K562 (cell line): ENCODE results near the gene EBI3. TPM values are rescaled to one million over a fixed set of nuclear protein-coding genes. Genes with fewer than 3 reads are reported as not detected.

ENCODE experiments used
- ARHGAP35 ChIP-seq: fragments of 450-650 bp; IDR thresholded peaks from 2 replicates; pipeline ENCODE4 v1.6.1; 2018; ENCODE audit not compliant: partially characterized antibody
- BRF1 ChIP-seq: IDR thresholded peaks from 3 replicates; pipeline ENCODE4 v1.6.1; 2011; ENCODE audit warnings: borderline replicate concordance, mild to moderate bottlenecking; ENCODE audit not compliant: insufficient read length; ENCODE audit errors: extremely low read depth
- CAMTA2 ChIP-seq: fragments of 250-450 bp; sonication (Bioruptor Pico); conservative IDR thresholded peaks from 2 replicates; pipeline ENCODE4 v1.5.1; 2022
- EWSR1 ChIP-seq: fragments of 450-650 bp; IDR thresholded peaks from 2 replicates; pipeline ENCODE4 v1.6.1; 2018; ENCODE audit warnings: borderline replicate concordance, mild to moderate bottlenecking, low read depth, moderate library complexity; ENCODE audit not compliant: partially characterized antibody
- GTF2F1 ChIP-seq: IDR thresholded peaks from 2 replicates; pipeline ENCODE4 v1.6.1; 2011; ENCODE audit warnings: low read depth, low read length, improper control_type of control experiment
- KHSRP ChIP-seq: fragments of 450-650 bp; IDR thresholded peaks from 2 replicates; pipeline ENCODE4 v1.6.1; 2017
- MLLT1 ChIP-seq, 2 experiments: fragments of 450-650 bp; IDR thresholded peaks; 2 replicates each; pipeline ENCODE4 v1.6.1; 2016
- MTA3 ChIP-seq: fragments of 450-650 bp; formaldehyde crosslinking; IDR thresholded peaks from 2 replicates; pipeline ENCODE4 v1.6.1; 2017; ENCODE audit warnings: mild to moderate bottlenecking, borderline replicate concordance
- POLR2AphosphoS5 ChIP-seq: IDR thresholded peaks from 2 replicates; pipeline ENCODE4 v1.6.1; 2011; ENCODE audit warnings: mild to moderate bottlenecking, low read depth, low read length, moderate library complexity; ENCODE audit not compliant: control insufficient read depth, insufficient read depth
- THAP12 ChIP-seq: fragments of 250-450 bp; sonication (Bioruptor Pico); IDR thresholded peaks from 2 replicates; pipeline ENCODE4 v1.9.0; 2021; ENCODE audit warnings: mild to moderate bottlenecking, inconsistent platforms
- TSHZ1 ChIP-seq: fragments of 250-450 bp; sonication (Bioruptor Pico); IDR thresholded peaks from 2 replicates; pipeline ENCODE4 v1.4.0; 2020; ENCODE audit warnings: mild to moderate bottlenecking, moderate library complexity
- ZNF12 ChIP-seq: sonication (generic); formaldehyde crosslinking; IDR thresholded peaks from 2 replicates; pipeline ENCODE4 v1.4.0; 2020; ENCODE audit warnings: mild to moderate bottlenecking, missing genetic modification reagents
- ZNF23 ChIP-seq: fragments of 250-450 bp; sonication (Bioruptor Pico); IDR thresholded peaks from 2 replicates; pipeline ENCODE4 v1.4.0; 2020; ENCODE audit warnings: mild to moderate bottlenecking
- ZNF384 ChIP-seq: IDR thresholded peaks from 2 replicates; pipeline ENCODE4 v1.6.1; 2012; ENCODE audit warnings: low read depth, low read length, improper control_type of control experiment
- ZNF583 ChIP-seq: fragments of 250-450 bp; sonication (Bioruptor Pico); IDR thresholded peaks from 2 replicates; pipeline ENCODE4 v1.4.0; 2020
- ZNF589 ChIP-seq: fragments of 200-800 bp; sonication (Bioruptor generic); IDR thresholded peaks from 2 replicates; pipeline ENCODE4 v1.6.1; 2016; ENCODE audit warnings: low read depth, missing genetic modification characterization, missing compliant biosample characterization
- ZNF766 ChIP-seq: fragments of 200-800 bp; sonication (Bioruptor generic); conservative IDR thresholded peaks from 2 replicates; pipeline ENCODE4 v1.6.1; 2016; ENCODE audit warnings: missing genetic modification characterization, missing compliant biosample characterization
- ZNF780A ChIP-seq: fragments of 250-450 bp; sonication (Bioruptor Pico); IDR thresholded peaks from 2 replicates; pipeline ENCODE4 v1.5.0; 2021; ENCODE audit warnings: mild to moderate bottlenecking
- ZNF785 ChIP-seq: fragments of 250-450 bp; sonication (Bioruptor Pico); IDR thresholded peaks from 2 replicates; pipeline ENCODE4 v1.4.0; 2020; ENCODE audit warnings: mild to moderate bottlenecking
- polyA plus RNA-seq, 8 experiments: library from polyadenylated mRNA; depleted of rRNA in 4 of 8; stranded (reverse) in 5 of 8; unstranded in 3 of 8; fragments of >200 nt; fragmentation: Nextera tagmentation in 2 of 8; fragmentation: Illumina TruSeq in 1 of 8; extraction: Ambion mirVana in 2 of 8; extraction: Trizol in 1 of 8; gene quantifications; 2 replicates each; pipeline versions ENCODE4 v1.2.1 to v1.2.3, GENCODE V29; 2011 to 2014; ENCODE audit warnings: inconsistent platforms in 1 of 8, missing spikeins in 1 of 8
- total RNA-seq, 7 experiments: library from RNA; depleted of rRNA in 6 of 7; stranded (reverse); fragments of >200 nt in 6 of 7; fragmentation: Illumina TruSeq in 2 of 7; extraction: Trizol in 2 of 7; gene quantifications; 2 replicates each; pipeline versions ENCODE4 v1.2.1 to v1.2.3, GENCODE V29; 2011 to 2021; ENCODE audit warnings: low replicate concordance in 1 of 7

Gene EBI3
- total and polyA plus RNA-seq, 9 of the 15 experiments (the other 6 are each of a cell fraction or from before 2014, with no cell fraction given), result 0.08 to 0.35 (median 0.22) TPM; not detected in 6

GRCh38 chr19:4197625-4198466, 31.5 kb upstream of the EBI3 start (continued):
- TF ChIP-seq THAP12 (CRISPR knock-in tag) (no peak), ZNF589 (CRISPR knock-in tag) (no peak), EWSR1 (no peak), BRF1 (no peak), POLR2AphosphoS5 (no peak), MTA3 (no peak), ZNF785 (no peak), ZNF766 (CRISPR knock-in tag) (no peak), CAMTA2 (CRISPR knock-in tag) (no peak), ZNF384 (no peak), KHSRP (no peak), ZNF583 (CRISPR knock-in tag) (no peak), ZNF12 (CRISPR knock-in tag) (no peak), TSHZ1 (CRISPR knock-in tag) (no peak), GTF2F1 (no peak), MLLT1 (IDR thresholded peaks at IDR 0.05) (0 out of 4 replicates have a peak, but pooled peaks of 1 of the 2 experiments have one; percentile 8), ARHGAP35 (peak; percentile 83), ZNF23 (no peak), ZNF780A (no peak)
